K562 (cell line): ENCODE data around the gene IKBKE. TPM values are rescaled to one million over a fixed set of nuclear protein-coding genes. Genes with fewer than 3 reads are reported as not detected.

ENCODE experiments used
- ATAC-seq: fragments of 200-7000 bp; cut with Tn5 transposase; 3 replicates; pipeline ENCODE4 v1.9.1; 2020; ENCODE audit warnings: moderate library complexity
- BruUV-seq: library from RNA; stranded (reverse); fragments of 400-500 nt; replicated peaks from 2 replicates; lab custom pipeline; 2021; lab: Mats Ljungman, UMichigan
- CTCF ChIA-PET: fragments of 300-600 bp; formaldehyde crosslinking; extraction: SDS; loops from one replicate; lab custom pipeline; 2021; ENCODE audit warnings: low intra/inter-chr PET ratio; lab: Yijun Ruan, JAX
- POLR2A ChIA-PET: fragments of 300-600, 350-650 bp; sonication (Branson Sonifier 250); formaldehyde crosslinking; extraction: SDS; loops from one replicate; lab custom pipeline; 2021; ENCODE audit warnings: antibody characterized with exemption, inconsistent platforms; lab: Yijun Ruan, JAX
- DNase-seq, 4 experiments: peaks; one replicate each; pipeline versions ENCODE4 v3.0.0 to v3.0.0-alpha.2; 2011 to 2018; ENCODE audit warnings: low spot score in 3 of 4, mixed read lengths in 3 of 4; ENCODE audit errors: extremely low read depth in 1 of 4
- FAIRE-seq: peaks from 2 replicates; lab custom pipeline; 2011; peaks lifted over from hg19 to GRCh38; lab: Jason Lieb, UNC
- H2AFZ ChIP-seq: 2 replicates; pipeline ENCODE4 v1.6.0; 2011; ENCODE audit warnings: low read depth, low read length, control low read depth, inconsistent platforms
- H3K27ac ChIP-seq: fragments of 200-600 bp; 3 replicates; pipeline ENCODE4 v1.8.0; 2011; ENCODE audit warnings: low read depth, mild to moderate bottlenecking, control low read depth, inconsistent platforms, low read length, moderate library complexity, mixed read lengths; ENCODE audit errors: extremely low read depth
- H3K27me3 ChIP-seq, 2 experiments: fragments of 300-600 bp in 1 of 2; 2 replicates in 1 of 2; 3 replicates in 1 of 2; pipeline versions ENCODE4 v1.6.0 to v1.8.0; 2011; ENCODE audit warnings: inconsistent platforms in 2 of 2, low read length in 2 of 2, mild to moderate bottlenecking in 1 of 2, mixed read lengths in 1 of 2, moderate library complexity in 1 of 2; ENCODE audit not compliant: control insufficient read depth in 2 of 2, insufficient read depth in 2 of 2
- H3K36me3 ChIP-seq: fragments of 300-600 bp; 3 replicates; pipeline ENCODE4 v1.8.0; 2011; ENCODE audit warnings: mild to moderate bottlenecking, low read length, inconsistent platforms; ENCODE audit not compliant: control insufficient read depth, insufficient read depth
- H3K4me1 ChIP-seq, 2 experiments: fragments of 200-600 bp in 1 of 2; replicated peaks in 1 of 2; 2 replicates in 1 of 2; 3 replicates in 1 of 2; pipeline versions ENCODE4 v1.5.1 to v1.8.0; 2011; ENCODE audit warnings: inconsistent platforms in 2 of 2, low read length in 2 of 2, mild to moderate bottlenecking in 1 of 2, mixed read lengths in 1 of 2, moderate library complexity in 1 of 2; ENCODE audit not compliant: control insufficient read depth in 2 of 2, insufficient read depth in 2 of 2
- H3K4me2 ChIP-seq: 2 replicates; pipeline ENCODE4 v1.6.1; 2011; ENCODE audit warnings: low read length, control low read depth, inconsistent platforms, mixed read lengths; ENCODE audit not compliant: insufficient read depth
- H3K4me3 ChIP-seq: fragments of 200-600 bp; sonication (generic), shearing (Covaris generic); 2 replicates; pipeline ENCODE4 v1.5.1; 2016; ENCODE audit warnings: control low read depth, inconsistent platforms
- H3K79me2 ChIP-seq: fragments of 200-600 bp; 3 replicates; pipeline ENCODE4 v1.8.0; 2011; ENCODE audit warnings: low read length, inconsistent platforms; ENCODE audit not compliant: control insufficient read depth, insufficient read depth
- H3K9ac ChIP-seq, 2 experiments: 2 replicates each; pipeline versions ENCODE4 v1.6.0 to v1.6.1; 2011; ENCODE audit warnings: low read depth in 2 of 2, low read length in 2 of 2, control low read depth in 1 of 2, inconsistent platforms in 1 of 2, mild to moderate bottlenecking in 1 of 2, mixed read lengths in 1 of 2; ENCODE audit not compliant: insufficient read depth in 1 of 2
- H3K9me1 ChIP-seq: one replicate; pipeline ENCODE4 v1.6.0; 2011; ENCODE audit warnings: inconsistent platforms, mild to moderate bottlenecking, low read length, moderate library complexity; ENCODE audit not compliant: control insufficient read depth, insufficient read depth
- H3K9me3 ChIP-seq: replicated peaks from 2 replicates; pipeline ENCODE4 v1.5.1; 2011; ENCODE audit warnings: low read depth, low read length, inconsistent platforms; ENCODE audit not compliant: control insufficient read depth, insufficient read depth
- H4K20me1 ChIP-seq: replicated peaks from 2 replicates; pipeline ENCODE4 v1.6.1; 2011; ENCODE audit warnings: low read length, inconsistent platforms, mixed read lengths; ENCODE audit not compliant: control insufficient read depth, insufficient read depth
- BRD4 ChIP-seq: fragments of 200-600 bp; sonication (generic); IDR thresholded peaks from 2 replicates; pipeline ENCODE4 v1.6.1; 2017; ENCODE audit warnings: inconsistent platforms
- CREB3 ChIP-seq: fragments of 450-650 bp; conservative IDR thresholded peaks from 2 replicates; pipeline ENCODE4 v1.6.1; 2016; ENCODE audit warnings: missing genetic modification characterization, low read depth, mild to moderate bottlenecking, missing compliant biosample characterization, moderate library complexity
- EHMT2 ChIP-seq: fragments of 450-650 bp; IDR thresholded peaks from 2 replicates; pipeline ENCODE4 v1.6.1; 2018; ENCODE audit warnings: antibody characterized with exemption
- GATA2 ChIP-seq: sonication (generic); formaldehyde crosslinking; IDR thresholded peaks from 2 replicates; pipeline ENCODE4 v1.4.0; 2020; ENCODE audit warnings: mild to moderate bottlenecking, missing genetic modification reagents
- HDAC1 ChIP-seq, 2 experiments: fragments of 450-650 bp; IDR thresholded peaks; 2 replicates each; pipeline ENCODE4 v1.6.1; 2016 to 2017; ENCODE audit warnings: inconsistent platforms in 1 of 2, mild to moderate bottlenecking in 1 of 2, moderate library complexity in 1 of 2
- IFI16 ChIP-seq: fragments of 250-450 bp; sonication (Bioruptor Pico); IDR thresholded peaks from 2 replicates; pipeline ENCODE4 v2.1.2; 2022; ENCODE audit warnings: mild to moderate bottlenecking, inconsistent platforms
- JUND ChIP-seq, 2 experiments: IDR thresholded peaks; 2 replicates in 1 of 2; 3 replicates in 1 of 2; pipeline ENCODE4 v1.6.1; 2011; ENCODE audit warnings: borderline replicate concordance in 2 of 2, low read depth in 2 of 2, low read length in 2 of 2, improper control_type of control experiment in 1 of 2, missing biosample characterization in 1 of 2, missing genetic modification characterization in 1 of 2, missing genetic modification reagents in 1 of 2
- LEF1 ChIP-seq: fragments of 450-650 bp; IDR thresholded peaks from 2 replicates; pipeline ENCODE4 v1.6.1; 2016; ENCODE audit warnings: mild to moderate bottlenecking
- MEIS2 ChIP-seq: fragments of 450-650 bp; IDR thresholded peaks from 2 replicates; pipeline ENCODE4 v1.6.1; 2014; ENCODE audit warnings: mild to moderate bottlenecking; ENCODE audit not compliant: partially characterized antibody
- PTTG1 ChIP-seq: fragments of 450-650 bp; IDR thresholded peaks from 2 replicates; pipeline ENCODE4 v1.6.1; 2016; ENCODE audit warnings: low read depth, mild to moderate bottlenecking, missing genetic modification characterization, missing compliant biosample characterization
- RBM22 ChIP-seq: fragments of 200-400 bp; formaldehyde crosslinking; IDR thresholded peaks from 2 replicates; pipeline ENCODE4 v1.6.1; 2018; ENCODE audit warnings: low read length, low read depth; ENCODE audit not compliant: poor library complexity, severe bottlenecking
- SMAD2 ChIP-seq: fragments of 150-350 bp; IDR thresholded peaks from 2 replicates; pipeline ENCODE4 v1.6.1; 2014; ENCODE audit warnings: low read depth, mild to moderate bottlenecking, low read length
- SMARCE1 ChIP-seq: fragments of 450-650 bp; IDR thresholded peaks from 2 replicates; pipeline ENCODE4 v1.7.1; 2016; ENCODE audit warnings: mild to moderate bottlenecking
- TEAD4 ChIP-seq, 2 experiments: sonication (generic) in 1 of 2; formaldehyde crosslinking in 1 of 2; IDR thresholded peaks; 2 replicates each; pipeline versions ENCODE4 v1.6.1 to v1.8.0; 2012 to 2022; ENCODE audit warnings: borderline replicate concordance in 1 of 2, inconsistent platforms in 1 of 2, low read length in 1 of 2, mild to moderate bottlenecking in 1 of 2, missing genetic modification reagents in 1 of 2
- TOE1 ChIP-seq, 2 experiments: fragments of 450-650 bp in 1 of 2; sonication (generic) in 1 of 2; formaldehyde crosslinking in 1 of 2; IDR thresholded peaks; 2 replicates each; pipeline versions ENCODE4 v1.7.1 to v1.8.0; 2016 to 2022; ENCODE audit warnings: borderline replicate concordance in 2 of 2, mild to moderate bottlenecking in 2 of 2, antibody characterized with exemption in 1 of 2, inconsistent platforms in 1 of 2, low read depth in 1 of 2, missing genetic modification reagents in 1 of 2, moderate library complexity in 1 of 2
- ZNF449 ChIP-seq: fragments of 250-450 bp; sonication (Bioruptor Pico); IDR thresholded peaks from 2 replicates; pipeline ENCODE4 v1.8.0; 2022; ENCODE audit warnings: moderate library complexity, mild to moderate bottlenecking, inconsistent platforms
- ZNF76 ChIP-seq: fragments of 250-450 bp; sonication (Bioruptor Pico); IDR thresholded peaks from 2 replicates; pipeline ENCODE4 v1.4.0; 2020; ENCODE audit warnings: mild to moderate bottlenecking, moderate library complexity, borderline replicate concordance
- WGBS: fragments of 100-300 bp; shearing (Covaris generic); methylation state at CpG from one replicate; pipeline ENCODE4 v1.1.6; 2016; ENCODE audit warnings: low coverage, mixed read lengths; ENCODE audit not compliant: insufficient coverage; ENCODE audit errors: missing lambda C conversion rate; 5-methylcytosine and 5-hydroxymethylcytosine counted together
- in situ Hi-C: fragments of 300-500 bp; cut with MboI; formaldehyde crosslinking; loops from 4 replicates; pipeline ENCODE4 v1.15.0; 2018; ENCODE audit warnings: inconsistent platforms, mixed read lengths
- intact Hi-C: fragments of 100-400 bp; cut with micrococcal nuclease; formaldehyde crosslinking; loops from 2 replicates; pipeline ENCODE4 v1.14.2; 2022
- polyA plus RNA-seq, 8 experiments: library from polyadenylated mRNA; depleted of rRNA in 4 of 8; stranded (reverse) in 5 of 8; unstranded in 3 of 8; fragments of >200 nt; fragmentation: Nextera tagmentation in 2 of 8; fragmentation: Illumina TruSeq in 1 of 8; extraction: Ambion mirVana in 2 of 8; extraction: Trizol in 1 of 8; gene quantifications; 2 replicates each; pipeline versions ENCODE4 v1.2.1 to v1.2.3, GENCODE V29; 2011 to 2014; ENCODE audit warnings: inconsistent platforms in 1 of 8, missing spikeins in 1 of 8
- total RNA-seq, 7 experiments: library from RNA; depleted of rRNA in 6 of 7; stranded (reverse); fragments of >200 nt in 6 of 7; fragmentation: Illumina TruSeq in 2 of 7; extraction: Trizol in 2 of 7; gene quantifications; 2 replicates each; pipeline versions ENCODE4 v1.2.1 to v1.2.3, GENCODE V29; 2011 to 2021; ENCODE audit warnings: low replicate concordance in 1 of 7
- TF ChIP-seq, protein P1 (sequence below): conservative IDR thresholded peaks from 2 replicates; pipeline ENCODE4 v1.6.1; 2011; ENCODE audit warnings: low read depth, mild to moderate bottlenecking, low read length; ENCODE audit not compliant: control insufficient read depth

Gene IKBKE
- total and polyA plus RNA-seq, 9 of the 15 experiments (the other 6 are each of a cell fraction or from before 2014, with no cell fraction given) = 2.3 to 9.0 (median 4.8) TPM

- DNase-seq (peak; percentile 34 to 82 (median 60)), FAIRE-seq (peak; percentile 93), ATAC-seq (peak; percentile 94)
- Histone ChIP-seq H3K4me1 (peaks cover 5 to 17% of the 10 kb centered on the region in 2 experiments; a peak in 4 of 5 replicates), H3K27ac (no peak overlapping the region; the same call in 2 of the 3 replicates), H3K4me2 (peak overlapping the region; percentile 36), H3K36me3 (peaks cover 36% of the 10 kb centered on the region), H3K9me3 (no peaks in the 10 kb centered on the region), H3K4me3 (no peak overlapping the region), H4K20me1 (no peaks in the 10 kb centered on the region), H2AFZ (no peak overlapping the region), H3K9ac (no peak overlapping the region), H3K27me3 (no peaks in the 10 kb centered on the region), H3K79me2 (no peaks in the 10 kb centered on the region), H3K9me1 (no peaks in the 10 kb centered on the region)
- in situ Hi-C loops = no loop called here
- intact Hi-C loops = no loop called here
- 16% methylated on average over 2 of the region's 2 CpGs for WGBS
- BruUV-seq = no TSS peak
- ChIA-PET POLR2A (interaction anchor here (0.6 kb wide), 1 partner anchor 188 kb away, joined by 3 read pairs; no protein-coding TSS in a partner anchor), CTCF (no interaction called here)
- TF ChIP-seq LEF1 = peak; percentile 63; the same call in 1 of the 2 replicates
- no peak for TF ChIP-seq BRD4
- peak; percentile 63; the same call in 1 of the 2 replicates for TF ChIP-seq GATA2 (CRISPR knock-in tag)
- TF ChIP-seq JUND (IDR thresholded peaks at IDR 0.05; ENCODE audit: borderline replicate concordance, low read depth, low read length) = peak; percentile 71; the same call in 1 of the 2 replicates
- TF ChIP-seq JUND (tag; IDR thresholded peaks at IDR 0.05; ENCODE audit: borderline replicate concordance, low read depth, low read length) = peak; percentile 74; the same call in 1 of the 3 replicates
- TF ChIP-seq TOE1 (IDR thresholded peaks at IDR 0.05; ENCODE audit: borderline replicate concordance) = no peak
- TF ChIP-seq TOE1 (CRISPR knock-in tag; IDR thresholded peaks at IDR 0.05; ENCODE audit: borderline replicate concordance, low read depth) = no peak
- peak; percentile 43 for TF ChIP-seq MEIS2
- TF ChIP-seq, protein P1, sequence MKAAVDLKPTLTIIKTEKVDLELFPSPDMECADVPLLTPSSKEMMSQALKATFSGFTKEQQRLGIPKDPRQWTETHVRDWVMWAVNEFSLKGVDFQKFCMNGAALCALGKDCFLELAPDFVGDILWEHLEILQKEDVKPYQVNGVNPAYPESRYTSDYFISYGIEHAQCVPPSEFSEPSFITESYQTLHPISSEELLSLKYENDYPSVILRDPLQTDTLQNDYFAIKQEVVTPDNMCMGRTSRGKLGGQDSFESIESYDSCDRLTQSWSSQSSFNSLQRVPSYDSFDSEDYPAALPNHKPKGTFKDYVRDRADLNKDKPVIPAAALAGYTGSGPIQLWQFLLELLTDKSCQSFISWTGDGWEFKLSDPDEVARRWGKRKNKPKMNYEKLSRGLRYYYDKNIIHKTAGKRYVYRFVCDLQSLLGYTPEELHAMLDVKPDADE = no peak
- TF ChIP-seq SMAD2 = no peak
- TF ChIP-seq TEAD4 (IDR thresholded peaks at IDR 0.05; ENCODE audit: low read length) = peak; percentile 85
- TF ChIP-seq TEAD4 (CRISPR knock-in tag; IDR thresholded peaks at IDR 0.05; ENCODE audit: borderline replicate concordance) = no peak
- TF ChIP-seq EHMT2 = 0 out of 2 replicates have a peak, but pooled peaks have one; percentile 64
- no peak for TF ChIP-seq ZNF449
- no peak for TF ChIP-seq IFI16 (CRISPR knock-in tag)
- peak; percentile 75; the same call in 1 of the 2 replicates for TF ChIP-seq SMARCE1
- TF ChIP-seq RBM22 = no peak
- TF ChIP-seq PTTG1 = 0 out of 2 replicates have a peak, but pooled peaks have one; percentile 17
- TF ChIP-seq HDAC1 (IDR thresholded peaks at IDR 0.05) = peak in 1 of 2 experiments; percentile 54; a peak in 1 of 4 replicates
- no peak for TF ChIP-seq CREB3 (tag)
- no peak for TF ChIP-seq ZNF76 (CRISPR knock-in tag)
Observed at GRCh38 chr1:206439205-206439604, 31.1 kb upstream of the IKBKE start.
